Lung (tissue), 12 donors: ENCODE results near the gene CCDC150. TPM values are rescaled to one million over a fixed set of nuclear protein-coding genes. Genes with fewer than 3 reads are reported as not detected.
"Not testable (repeated sequence)": the region's sequence is repeated elsewhere in the genome, so short reads cannot be mapped to it uniquely, and the experiment has no call there.

Experiments used
- ATAC-seq: fragments of 200-7000 bp; cut with Tn5 transposase; one replicate; pipeline ENCODE4 v1.9.1; 2020; ENCODE audit warnings: moderate number of reproducible peaks; ENCODE audit not compliant: insufficient read depth, low FRiP score
- DNase-seq, 3 donors: peaks; one replicate each; pipeline ENCODE4 v3.0.0-alpha.2; 2013 to 2017
- H3K27ac ChIP-seq, 2 donors: one replicate each; pipeline ENCODE4 v1.5.1; 2013; ENCODE audit warnings: mild to moderate bottlenecking in 2 of 2, moderate library complexity in 2 of 2, control low read depth in 1 of 2, inconsistent platforms in 1 of 2, low read depth in 1 of 2, low read length in 1 of 2
- H3K27me3 ChIP-seq, 3 donors: one replicate each; pipeline ENCODE4 v1.5.1; 2013; ENCODE audit warnings: low read length in 2 of 3; ENCODE audit not compliant: control insufficient read depth in 3 of 3, insufficient read depth in 3 of 3
- H3K36me3 ChIP-seq, 4 donors: one replicate each; pipeline ENCODE4 v1.5.1; 2013; ENCODE audit warnings: low read length in 4 of 4, mild to moderate bottlenecking in 1 of 4, moderate library complexity in 1 of 4; ENCODE audit not compliant: control insufficient read depth in 4 of 4, insufficient read depth in 4 of 4
- H3K4me1 ChIP-seq, 5 donors: one replicate each; pipeline ENCODE4 v1.5.1; 2013; ENCODE audit warnings: low read length in 5 of 5, mild to moderate bottlenecking in 2 of 5, moderate library complexity in 1 of 5; ENCODE audit not compliant: control insufficient read depth in 5 of 5, insufficient read depth in 5 of 5
- H3K4me3 ChIP-seq: one replicate; pipeline ENCODE4 v1.5.1; 2013; ENCODE audit warnings: mild to moderate bottlenecking, control low read depth, moderate library complexity
- H3K9ac ChIP-seq, 2 donors: one replicate each; pipeline ENCODE4 v1.5.1; 2013; ENCODE audit warnings: low read length in 2 of 2, control low read depth in 1 of 2; ENCODE audit not compliant: insufficient read depth in 1 of 2
- H3K9me3 ChIP-seq, 4 donors: one replicate each; pipeline ENCODE4 v1.5.1; 2013; ENCODE audit warnings: low read length in 3 of 4, mild to moderate bottlenecking in 1 of 4, moderate library complexity in 1 of 4; ENCODE audit not compliant: control insufficient read depth in 4 of 4, insufficient read depth in 3 of 4
- CTCF ChIP-seq: IDR thresholded peaks from 2 replicates; pipeline ENCODE4 v1.5.1; 2012; ENCODE audit warnings: mild to moderate bottlenecking; ENCODE audit errors: control extremely low read depth, extremely low read depth
- WGBS, 2 donors: extraction: QIAGEN DNeasy Blood & Tissue Kit; methylation state at CpG; one replicate each; pipeline ENCODE4 v1.1.7; 2013; 5-methylcytosine and 5-hydroxymethylcytosine counted together
- polyA plus RNA-seq, 2 donors: library from polyadenylated mRNA; stranded (reverse); fragments of 200-250 nt; gene quantifications; one replicate each; pipeline ENCODE4 v1.2.1, GENCODE V29; 2013
- total RNA-seq, 2 donors: library from RNA; depleted of rRNA in 1 of 2; stranded (reverse); fragments of >200 nt in 1 of 2; gene quantifications; one replicate each; pipeline ENCODE4 v1.2.1, GENCODE V29; 2014 to 2021
- donor health status: control.
- donor health status: control.
- donor health status: Bipolar disorder and iron deficiency.
- donor health status: healthy.
- donor health status: DM: yes; HTN: yes; CAD: no.

The CCDC150 gene
- total and polyA plus RNA-seq, 4 donors: 0.31 to 7.1 (median 0.93) TPM

- TF ChIP-seq CTCF: no peak
- DNase-seq: no peak
- H3K4me3 ChIP-seq: no peak overlapping the region
- no peaks in the 10 kb centered on the region for H3K36me3 ChIP-seq
- no peak overlapping the region for H3K9ac ChIP-seq
- no peaks in the 10 kb centered on the region for H3K9me3 ChIP-seq
- no peak for ATAC-seq
- H3K4me1 ChIP-seq: no peaks in the 10 kb centered on the region
- H3K27me3 ChIP-seq: no peaks in the 10 kb centered on the region
- no peak overlapping the region for H3K27ac ChIP-seq
These were observed 58.3 kb downstream of the CCDC150 start for GRCh38 chr2:196697825-196698224.

GRCh38 chr2:196702641-196703040, 63.1 kb downstream of the CCDC150 start:
- H3K9me3 ChIP-seq: no peaks in the 10 kb centered on the region
- ATAC-seq (no peak), DNase-seq (peak in 1 of 3 donors; percentile 6)
- WGBS, 2 donors: 90 to 93% methylated on average over 2 of the region's 2 CpGs
- no peak overlapping the region for H3K27ac ChIP-seq
- TF ChIP-seq CTCF: no peak
- H3K36me3 ChIP-seq: no peaks in the 10 kb centered on the region
- no peak overlapping the region for H3K4me3 ChIP-seq
- H3K4me1 ChIP-seq: no peaks in the 10 kb centered on the region
- no peaks in the 10 kb centered on the region for H3K27me3 ChIP-seq
- no peak overlapping the region for H3K9ac ChIP-seq

GRCh38 chr2:196703695-196704094, 64.2 kb downstream of the CCDC150 start:
- H3K4me3 ChIP-seq: no peak overlapping the region
- no peaks in the 10 kb centered on the region for H3K36me3 ChIP-seq
- no peak overlapping the region for H3K9ac ChIP-seq
- no peaks in the 10 kb centered on the region for H3K27me3 ChIP-seq
- H3K4me1 ChIP-seq: no peaks in the 10 kb centered on the region
- DNase-seq: no peak
- H3K9me3 ChIP-seq: no peaks in the 10 kb centered on the region
- ATAC-seq: no peak
- no peak for TF ChIP-seq CTCF
- H3K27ac ChIP-seq: no peak overlapping the region

- not testable (repeated sequence) for H3K4me1 ChIP-seq, H3K9me3 ChIP-seq, H3K36me3 ChIP-seq, H3K27ac ChIP-seq, H3K9ac ChIP-seq, H3K4me3 ChIP-seq, H3K27me3 ChIP-seq, ATAC-seq, DNase-seq
- WGBS, 2 donors: 97% methylated on average over 10 of the region's 10 CpGs
These were observed 70.5 kb downstream of the CCDC150 start for GRCh38 chr2:196710056-196710455.
